HFFc6 (cell line): Measurements from ENCODE around the gene C16orf92. TPM values are rescaled to one million over a fixed set of nuclear protein-coding genes. Genes with fewer than 3 reads are reported as not detected.
"Not testable (repeated sequence)": the region's sequence is repeated elsewhere in the genome, so short reads cannot be mapped to it uniquely, and the experiment has no call there.

ENCODE experiments used
- DNase-seq: peaks from one replicate; pipeline ENCODE4 v3.0.0-alpha.2; 2018
- H3K27ac Mint-ChIP-seq: 2 replicates; pipeline ENCODE4 v1.8.0; 2020; ENCODE audit warnings: mild to moderate bottlenecking, mixed read lengths
- H3K27me3 Mint-ChIP-seq: 2 replicates; pipeline ENCODE4 v1.8.0; 2021; ENCODE audit warnings: mild to moderate bottlenecking, moderate library complexity, mixed read lengths; ENCODE audit not compliant: insufficient read depth
- H3K36me3 Mint-ChIP-seq: 2 replicates; pipeline ENCODE4 v1.8.0; 2021; ENCODE audit warnings: low read depth, mixed read lengths
- H3K4me1 Mint-ChIP-seq: 2 replicates; pipeline ENCODE4 v1.8.0; 2020; ENCODE audit warnings: low read depth, mixed read lengths
- H3K4me3 Mint-ChIP-seq: 2 replicates; pipeline ENCODE4 v1.8.0; 2020; ENCODE audit warnings: mild to moderate bottlenecking, moderate library complexity, mixed read lengths
- H3K9me3 Mint-ChIP-seq: 2 replicates; pipeline ENCODE4 v1.8.0; 2020; ENCODE audit warnings: mild to moderate bottlenecking, mixed read lengths
- total RNA-seq, 6 experiments: library from RNA; stranded (reverse); fragmentation: NEBNext Ultra II Directional; extraction: Animal tissue kit (Norgen Biotek cat#: 25700); gene quantifications; 2 replicates in 1 of 6; 3 replicates in 5 of 6; pipeline ENCODE4 v1.2.3, GENCODE V29; 2021
- TF ChIP-seq, protein P1 (sequence below): fragments of 200-600 bp; sonication (generic); IDR thresholded peaks from 2 replicates; pipeline ENCODE4 v1.5.0; 2021; ENCODE audit warnings: antibody characterized with exemption, mild to moderate bottlenecking

The C16orf92 gene
- total RNA-seq, 6 experiments from 2014 or later = not detected

DNA sequence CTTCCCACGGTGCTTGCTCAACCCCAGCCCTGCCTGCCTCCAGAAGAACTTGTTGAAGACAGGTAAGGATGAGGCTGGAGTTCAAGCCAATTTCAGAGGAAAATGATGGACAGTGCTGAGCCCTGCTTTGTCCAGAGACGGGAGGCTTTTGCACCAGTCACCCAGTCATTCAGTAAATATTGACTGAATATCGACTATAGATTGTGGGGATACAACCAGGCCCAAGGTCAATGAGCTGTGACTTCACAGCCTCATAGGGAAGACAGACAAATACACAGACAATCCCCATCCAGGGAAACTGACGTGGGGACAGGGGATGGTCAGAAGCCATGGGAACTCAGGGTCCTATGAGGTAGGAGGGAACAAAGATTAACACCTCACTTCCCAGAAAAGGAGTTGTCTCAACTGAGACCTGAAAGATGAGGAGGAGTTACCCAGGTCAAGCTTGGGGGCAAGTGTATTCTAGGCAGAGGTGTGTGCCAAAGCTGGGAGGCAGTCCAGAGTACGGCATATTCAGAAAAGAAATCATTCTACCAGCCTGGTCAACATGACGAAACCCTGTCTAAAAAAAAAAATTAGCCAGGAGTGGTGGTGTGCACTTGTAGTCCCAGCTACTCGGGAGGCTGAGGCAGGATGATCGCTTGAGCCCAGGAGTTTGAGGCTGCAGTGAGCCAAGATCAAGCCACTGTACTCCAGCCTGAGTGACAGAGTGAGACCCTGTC lies 6.3 kb upstream of the C16orf92 start:
- Mint-ChIP-seq H3K27ac (no peak overlapping the region), H3K4me1 (peaks cover 18% of the 10 kb centered on the region)

DNA sequence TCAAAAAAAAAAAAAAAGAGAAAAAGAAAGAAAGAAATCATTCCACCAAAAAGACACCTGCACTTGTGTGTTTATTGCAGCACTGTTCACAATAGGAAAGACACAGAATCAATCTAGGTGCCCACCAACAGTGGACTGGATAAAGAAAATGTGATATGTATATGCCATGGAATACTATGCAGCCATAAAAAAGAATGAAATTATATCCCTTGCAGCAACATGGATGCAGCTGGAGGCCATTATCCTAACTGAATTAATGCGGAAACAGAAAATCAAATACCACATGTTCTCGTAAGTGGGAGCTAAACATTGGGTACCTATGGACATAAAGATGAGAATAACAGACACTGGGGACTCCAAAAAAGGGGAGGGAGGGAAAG lies 5.7 kb upstream of the C16orf92 start:
- H3K36me3 Mint-ChIP-seq = no peaks in the 10 kb centered on the region
- no peak overlapping the region for H3K27ac Mint-ChIP-seq
- no peak overlapping the region for H3K4me3 Mint-ChIP-seq
- no peak for DNase-seq
- peaks cover 18% of the 10 kb centered on the region for H3K4me1 Mint-ChIP-seq
- peaks cover 3% of the 10 kb centered on the region for H3K27me3 Mint-ChIP-seq
- TF ChIP-seq, protein P1, sequence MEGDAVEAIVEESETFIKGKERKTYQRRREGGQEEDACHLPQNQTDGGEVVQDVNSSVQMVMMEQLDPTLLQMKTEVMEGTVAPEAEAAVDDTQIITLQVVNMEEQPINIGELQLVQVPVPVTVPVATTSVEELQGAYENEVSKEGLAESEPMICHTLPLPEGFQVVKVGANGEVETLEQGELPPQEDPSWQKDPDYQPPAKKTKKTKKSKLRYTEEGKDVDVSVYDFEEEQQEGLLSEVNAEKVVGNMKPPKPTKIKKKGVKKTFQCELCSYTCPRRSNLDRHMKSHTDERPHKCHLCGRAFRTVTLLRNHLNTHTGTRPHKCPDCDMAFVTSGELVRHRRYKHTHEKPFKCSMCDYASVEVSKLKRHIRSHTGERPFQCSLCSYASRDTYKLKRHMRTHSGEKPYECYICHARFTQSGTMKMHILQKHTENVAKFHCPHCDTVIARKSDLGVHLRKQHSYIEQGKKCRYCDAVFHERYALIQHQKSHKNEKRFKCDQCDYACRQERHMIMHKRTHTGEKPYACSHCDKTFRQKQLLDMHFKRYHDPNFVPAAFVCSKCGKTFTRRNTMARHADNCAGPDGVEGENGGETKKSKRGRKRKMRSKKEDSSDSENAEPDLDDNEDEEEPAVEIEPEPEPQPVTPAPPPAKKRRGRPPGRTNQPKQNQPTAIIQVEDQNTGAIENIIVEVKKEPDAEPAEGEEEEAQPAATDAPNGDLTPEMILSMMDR = no peak
- no peaks in the 10 kb centered on the region for H3K9me3 Mint-ChIP-seq

More for the DNA sequence above, 6.3 kb upstream of the C16orf92 start:
- peaks cover 8% of the 10 kb centered on the region for H3K27me3 Mint-ChIP-seq
- DNase-seq = no peak
- TF ChIP-seq, protein P1 = no peak
- no peak overlapping the region for H3K4me3 Mint-ChIP-seq
- no peaks in the 10 kb centered on the region for H3K36me3 Mint-ChIP-seq
- no peaks in the 10 kb centered on the region for H3K9me3 Mint-ChIP-seq

GRCh38 chr16:30017937-30018336 lies 5.1 kb upstream of the C16orf92 start:
- not testable (repeated sequence) for H3K9me3 Mint-ChIP-seq, DNase-seq, H3K36me3 Mint-ChIP-seq, H3K27me3 Mint-ChIP-seq, H3K4me3 Mint-ChIP-seq, H3K27ac Mint-ChIP-seq
- H3K4me1 Mint-ChIP-seq = peaks cover 18% of the 10 kb centered on the region

- DNase-seq = peak; percentile 21
- H3K4me1 Mint-ChIP-seq = peaks cover 18% of the 10 kb centered on the region
- H3K27ac Mint-ChIP-seq = no peak overlapping the region
- no peaks in the 10 kb centered on the region for H3K9me3 Mint-ChIP-seq
- TF ChIP-seq, protein P1 = no peak
- no peaks in the 10 kb centered on the region for H3K36me3 Mint-ChIP-seq
- H3K27me3 Mint-ChIP-seq = peaks cover 7% of the 10 kb centered on the region
- no peak overlapping the region for H3K4me3 Mint-ChIP-seq
Observed at GRCh38 chr16:30018731-30019158, 4.3 kb upstream of the C16orf92 start.

DNA sequence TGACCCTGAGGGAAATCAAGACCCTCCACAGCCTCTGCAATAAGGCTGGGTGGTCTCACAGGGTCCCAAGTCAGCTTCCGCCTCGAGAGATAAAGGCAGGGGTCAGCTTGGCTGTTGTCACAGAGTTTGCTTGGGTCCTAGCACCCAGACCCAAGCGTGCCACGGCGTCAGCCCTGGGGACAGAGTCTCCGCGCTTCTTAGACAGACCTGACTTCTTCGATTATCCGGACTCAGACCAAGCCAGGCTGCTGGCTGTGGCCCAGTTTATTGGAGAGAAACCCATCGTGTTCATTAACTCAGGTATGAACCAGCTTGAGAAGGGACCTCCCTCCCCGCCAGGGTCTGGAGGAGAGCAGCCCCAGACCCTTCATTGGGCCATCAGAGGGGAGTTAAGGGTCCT lies 588 bp downstream of the C16orf92 start:
- H3K4me1 Mint-ChIP-seq = peaks cover 16% of the 10 kb centered on the region
- TF ChIP-seq, protein P1 = no peak
- H3K27ac Mint-ChIP-seq = no peak overlapping the region

GRCh38 chr16:30024451-30024850 lies 1.5 kb downstream of the C16orf92 start:
- no peaks in the 10 kb centered on the region for H3K9me3 Mint-ChIP-seq
- H3K4me3 Mint-ChIP-seq = no peak overlapping the region
- H3K27ac Mint-ChIP-seq = no peak overlapping the region
- H3K4me1 Mint-ChIP-seq = peaks cover 7% of the 10 kb centered on the region
- H3K36me3 Mint-ChIP-seq = no peaks in the 10 kb centered on the region
- no peak for DNase-seq
- peaks cover 34% of the 10 kb centered on the region for H3K27me3 Mint-ChIP-seq
- TF ChIP-seq, protein P1 = no peak

More for the DNA sequence above, 588 bp downstream of the C16orf92 start:
- no peaks in the 10 kb centered on the region for H3K9me3 Mint-ChIP-seq
- DNase-seq = no peak
- H3K36me3 Mint-ChIP-seq = no peaks in the 10 kb centered on the region
- H3K27me3 Mint-ChIP-seq = peaks cover 28% of the 10 kb centered on the region
- H3K4me3 Mint-ChIP-seq = no peak overlapping the region
